WTC11 (cell line): Measurements from ENCODE around the gene CPPED1. TPM values are rescaled to one million over a fixed set of nuclear protein-coding genes. Genes with fewer than 3 reads are reported as not detected.

ENCODE experiments used
- ATAC-seq: fragments of 200-7000 bp; cut with Tn5 transposase; 2 replicates; pipeline ENCODE4 v1.10.0; 2021; ENCODE audit warnings: mild to moderate bottlenecking, moderate library complexity
- CTCF ChIA-PET: fragments of 300-600 bp; sonication (Branson Sonifier 250); formaldehyde crosslinking; loops from one replicate; lab custom pipeline; 2021; ENCODE audit warnings: antibody characterized with exemption; lab: Charles Lee
- POLR2A ChIA-PET: fragments of 350-600 bp; sonication (Branson Sonifier 250); formaldehyde crosslinking; loops from one replicate; lab custom pipeline; 2021; ENCODE audit warnings: antibody characterized with exemption; lab: Charles Lee
- DNase-seq: peaks from one replicate; pipeline ENCODE4 v3.0.0; 2021; ENCODE audit warnings: low spot score
- H3K27ac Mint-ChIP-seq: 2 replicates; pipeline ENCODE4 v1.8.0; 2021; ENCODE audit warnings: mixed read lengths
- H3K27me3 Mint-ChIP-seq: 2 replicates; pipeline ENCODE4 v1.8.0; 2021; ENCODE audit warnings: low read depth, mild to moderate bottlenecking, moderate library complexity, mixed read lengths
- H3K36me3 Mint-ChIP-seq: 2 replicates; pipeline ENCODE4 v1.8.0; 2021; ENCODE audit warnings: mixed read lengths
- H3K4me1 Mint-ChIP-seq: 2 replicates; pipeline ENCODE4 v1.8.0; 2022; ENCODE audit warnings: mixed read lengths
- H3K4me3 Mint-ChIP-seq: 2 replicates; pipeline ENCODE4 v1.8.0; 2021; ENCODE audit warnings: mild to moderate bottlenecking, moderate library complexity, mixed read lengths
- H3K9me3 Mint-ChIP-seq: 2 replicates; pipeline ENCODE4 v1.8.0; 2021; ENCODE audit warnings: mixed read lengths
- ATF6 ChIP-seq: sonication (generic); formaldehyde crosslinking; IDR thresholded peaks from 2 replicates; pipeline ENCODE4 v1.8.1; 2023; ENCODE audit warnings: mild to moderate bottlenecking, missing genetic modification reagents
- CREB1 ChIP-seq: sonication (generic); formaldehyde crosslinking; IDR thresholded peaks from 2 replicates; pipeline ENCODE4 v1.8.0; 2023; ENCODE audit warnings: mild to moderate bottlenecking, missing genetic modification reagents
- EMX1 ChIP-seq: fragments of 250-450 bp; sonication (Bioruptor Pico); IDR thresholded peaks from 2 replicates; pipeline ENCODE4 v1.8.0; 2021; ENCODE audit warnings: mild to moderate bottlenecking
- GABPB1 ChIP-seq: sonication (generic); formaldehyde crosslinking; IDR thresholded peaks from 2 replicates; pipeline ENCODE4 v1.8.1; 2023; ENCODE audit warnings: mild to moderate bottlenecking, missing genetic modification reagents
- GRHL2 ChIP-seq: fragments of 250-450 bp; sonication (Bioruptor Pico); IDR thresholded peaks from 2 replicates; pipeline ENCODE4 v1.8.0; 2022; ENCODE audit warnings: mild to moderate bottlenecking, moderate library complexity; ENCODE audit not compliant: insufficient replicate concordance, severe bottlenecking
- IRF1 ChIP-seq: sonication (generic); formaldehyde crosslinking; IDR thresholded peaks from 2 replicates; pipeline ENCODE4 v1.8.0; 2023; ENCODE audit warnings: missing genetic modification reagents
- IRF2 ChIP-seq: sonication (generic); formaldehyde crosslinking; IDR thresholded peaks from 2 replicates; pipeline ENCODE4 v1.8.0; 2022; ENCODE audit warnings: low read depth, missing genetic modification reagents, borderline replicate concordance
- JAZF1 ChIP-seq: fragments of 250-450 bp; sonication (Bioruptor Pico); IDR thresholded peaks from 2 replicates; pipeline ENCODE4 v1.9.0; 2021; ENCODE audit warnings: moderate library complexity, mild to moderate bottlenecking, inconsistent platforms
- NR2C2 ChIP-seq: sonication (generic); formaldehyde crosslinking; IDR thresholded peaks from 2 replicates; pipeline ENCODE4 v1.8.0; 2022; ENCODE audit warnings: mild to moderate bottlenecking, missing genetic modification reagents
- RELA ChIP-seq: sonication (generic); formaldehyde crosslinking; IDR thresholded peaks from 2 replicates; pipeline ENCODE4 v1.8.1; 2022; ENCODE audit warnings: missing genetic modification reagents, mild to moderate bottlenecking, borderline replicate concordance
- SOX15 ChIP-seq: fragments of 250-450 bp; sonication (Bioruptor Pico); IDR thresholded peaks from 2 replicates; pipeline ENCODE4 v1.9.0; 2021; ENCODE audit warnings: mild to moderate bottlenecking
- STAT6 ChIP-seq: sonication (generic); formaldehyde crosslinking; conservative IDR thresholded peaks from 2 replicates; pipeline ENCODE4 v1.8.1; 2023; ENCODE audit warnings: mild to moderate bottlenecking, low read depth, missing genetic modification reagents, moderate library complexity
- TP53 ChIP-seq: sonication (generic); formaldehyde crosslinking; IDR thresholded peaks from 2 replicates; pipeline ENCODE4 v1.8.1; 2023; ENCODE audit warnings: mild to moderate bottlenecking, missing genetic modification reagents
- ZNF121 ChIP-seq: sonication (generic); formaldehyde crosslinking; IDR thresholded peaks from 2 replicates; pipeline ENCODE4 v1.8.0; 2023; ENCODE audit warnings: missing genetic modification reagents
- ZNF263 ChIP-seq: sonication (generic); formaldehyde crosslinking; IDR thresholded peaks from 2 replicates; pipeline ENCODE4 v1.8.1; 2022; ENCODE audit warnings: low read depth, mild to moderate bottlenecking, moderate library complexity, missing genetic modification reagents
- ZNF396 ChIP-seq: fragments of 250-450 bp; sonication (Bioruptor Pico); IDR thresholded peaks from 2 replicates; pipeline ENCODE4 v1.8.0; 2021; ENCODE audit warnings: mild to moderate bottlenecking, moderate library complexity, borderline replicate concordance
- ZNF423 ChIP-seq: fragments of 250-450 bp; sonication (Bioruptor Pico); IDR thresholded peaks from 2 replicates; pipeline ENCODE4 v2.1.2; 2022; ENCODE audit warnings: mild to moderate bottlenecking, moderate library complexity
- ZNF425 ChIP-seq: fragments of 250-450 bp; sonication (Bioruptor Pico); conservative IDR thresholded peaks from 2 replicates; pipeline ENCODE4 v1.9.0; 2021; ENCODE audit warnings: mild to moderate bottlenecking
- total RNA-seq: library from RNA; stranded (reverse); gene quantifications from 3 replicates; pipeline ENCODE4 v1.2.3, GENCODE V29; 2021

CPPED1 gene
- total RNA-seq, 1 experiment from 2014 or later = 8.8 TPM

- no peak for TF ChIP-seq ZNF425 (CRISPR knock-in tag)
- no peak for TF ChIP-seq TP53 (CRISPR knock-in tag)
- no peak for TF ChIP-seq ZNF121 (CRISPR knock-in tag)
- TF ChIP-seq SOX15 (CRISPR knock-in tag) = no peak
- no peak for TF ChIP-seq EMX1 (CRISPR knock-in tag)
- TF ChIP-seq ZNF423 (CRISPR knock-in tag) = no peak
- TF ChIP-seq JAZF1 (CRISPR knock-in tag) = no peak
- no peak for TF ChIP-seq NR2C2 (CRISPR knock-in tag)
- TF ChIP-seq ATF6 = no peak
Observed at GRCh38 chr16:12845282-12845681, 41.6 kb upstream of the CPPED1 start (continued).

GRCh38 chr16:12837756-12838155, 34.1 kb upstream of the CPPED1 start:
- CTCF ChIA-PET = no interaction called here

GRCh38 chr16:12837291-12837690, 33.6 kb upstream of the CPPED1 start:
- Mint-ChIP-seq H3K36me3 (no peaks in the 10 kb centered on the region; the same call in 1 of the 2 replicates), H3K27me3 (no peaks in the 10 kb centered on the region), H3K9me3 (peaks cover 41% of the 10 kb centered on the region), H3K4me1 (no peaks in the 10 kb centered on the region), H3K27ac (no peak overlapping the region), H3K4me3 (no peak overlapping the region)
- no peak for TF ChIP-seq GABPB1 (CRISPR knock-in tag)
- TF ChIP-seq IRF2 = no peak
- POLR2A ChIA-PET = no interaction called here
- DNase-seq (no peak), ATAC-seq (no peak)
- CTCF ChIA-PET = no interaction called here

More at GRCh38 chr16:12837756-12838155, 34.1 kb upstream of the CPPED1 start:
- peaks cover 41% of the 10 kb centered on the region for H3K9me3 Mint-ChIP-seq
- TF ChIP-seq ZNF263 = no peak
- TF ChIP-seq RELA (CRISPR knock-in tag) = no peak
- no peak for TF ChIP-seq CREB1 (CRISPR knock-in tag)
- no peak for TF ChIP-seq IRF1 (CRISPR knock-in tag)
- TF ChIP-seq EMX1 (CRISPR knock-in tag) = no peak
- TF ChIP-seq STAT6 (CRISPR knock-in tag) = no peak
- no peak for TF ChIP-seq GRHL2 (CRISPR knock-in tag)
- no peak for TF ChIP-seq ZNF396 (CRISPR knock-in tag)
- H3K27ac Mint-ChIP-seq = no peak overlapping the region
- no peak overlapping the region for H3K4me3 Mint-ChIP-seq
- no peaks in the 10 kb centered on the region for H3K4me1 Mint-ChIP-seq
- ATAC-seq (no peak), DNase-seq (no peak)
- POLR2A ChIA-PET = no interaction called here
- H3K36me3 Mint-ChIP-seq = no peaks in the 10 kb centered on the region; the same call in 1 of the 2 replicates
- no peaks in the 10 kb centered on the region for H3K27me3 Mint-ChIP-seq
